CD4-positive, alpha-beta T cell (primary cell): ENCODE data around the gene FXYD4. TPM values are rescaled to one million over a fixed set of nuclear protein-coding genes. Genes with fewer than 3 reads are reported as not detected.

Experiments
- ATAC-seq: fragments of 200-7000 bp; cut with Tn5 transposase; one replicate; pipeline ENCODE4 v1.10.0; 2022; ENCODE audit warnings: mild to moderate bottlenecking; ENCODE audit not compliant: poor library complexity
- CTCF ChIA-PET: fragments of 350-600 bp; sonication (Branson Sonifier 250); formaldehyde crosslinking; loops from one replicate; lab custom pipeline; 2021; ENCODE audit warnings: antibody characterized with exemption, inconsistent platforms; lab: Charles Lee
- POLR2A ChIA-PET: fragments of 350-600 bp; sonication (Branson Sonifier 250); formaldehyde crosslinking; loops from one replicate; lab custom pipeline; 2021; ENCODE audit warnings: antibody characterized with exemption, inconsistent platforms; lab: Charles Lee
- DNase-seq, 14 experiments: peaks; one replicate each; pipeline ENCODE4 v3.0.0-alpha.2; 2013 to 2020; ENCODE audit warnings: mixed read lengths in 2 of 14
- H3K27ac ChIP-seq, 2 donors: one replicate each; pipeline versions ENCODE4 v1.5.1 to v1.7.0; 2013; ENCODE audit warnings: low read length in 2 of 2, low read depth in 1 of 2, mild to moderate bottlenecking in 1 of 2
- H3K27me3 ChIP-seq, 2 experiments: 1 replicate in 1 of 2; 2 replicates in 1 of 2; pipeline versions ENCODE4 v1.6.1 to v1.7.0; 2013; ENCODE audit warnings: low read length in 2 of 2, control low read depth in 1 of 2, mild to moderate bottlenecking in 1 of 2, moderate library complexity in 1 of 2; ENCODE audit not compliant: insufficient read depth in 2 of 2, control insufficient read depth in 1 of 2
- H3K36me3 ChIP-seq: one replicate; pipeline ENCODE4 v1.6.1; 2013; ENCODE audit warnings: low read length, control low read depth; ENCODE audit not compliant: insufficient read depth
- H3K4me1 ChIP-seq: one replicate; pipeline ENCODE4 v1.6.1; 2013; ENCODE audit warnings: low read length, control low read depth; ENCODE audit not compliant: insufficient read depth
- H3K4me3 ChIP-seq: one replicate; pipeline ENCODE4 v1.5.1; 2013; ENCODE audit warnings: mild to moderate bottlenecking, low read length, moderate library complexity
- H3K9me3 ChIP-seq, 2 experiments: 1 replicate in 1 of 2; 2 replicates in 1 of 2; pipeline versions ENCODE4 v1.6.1 to v1.7.0; 2013; ENCODE audit warnings: low read length in 2 of 2, mild to moderate bottlenecking in 2 of 2, control low read depth in 1 of 2, moderate library complexity in 1 of 2; ENCODE audit not compliant: control insufficient read depth in 1 of 2, insufficient read depth in 1 of 2
- H3K27ac Mint-ChIP-seq: one replicate; pipeline ENCODE4 v1.8.0; 2020; ENCODE audit warnings: mixed read lengths
- H3K27me3 Mint-ChIP-seq: one replicate; pipeline ENCODE4 v1.8.0; 2021; ENCODE audit warnings: mixed read lengths
- H3K36me3 Mint-ChIP-seq: one replicate; pipeline ENCODE4 v1.8.0; 2021; ENCODE audit warnings: low read depth, mixed read lengths
- H3K4me1 Mint-ChIP-seq: one replicate; pipeline ENCODE4 v1.8.0; 2021; ENCODE audit warnings: low read depth, mixed read lengths
- H3K4me3 Mint-ChIP-seq: one replicate; pipeline ENCODE4 v1.8.0; 2020; ENCODE audit warnings: mild to moderate bottlenecking, mixed read lengths
- H3K9me3 Mint-ChIP-seq: one replicate; pipeline ENCODE4 v1.8.0; 2020; ENCODE audit warnings: mixed read lengths
- CTCF ChIP-seq: fragments of 200-600 bp; IDR thresholded peaks from one replicate; pipeline ENCODE4 v1.8.0; 2022; ENCODE audit warnings: antibody characterized with exemption, mild to moderate bottlenecking
- intact Hi-C, 2 experiments: fragments of 100-400 bp; cut with DNase I in 1 of 2; cut with micrococcal nuclease in 1 of 2; formaldehyde crosslinking; loops; one replicate each; pipeline versions ENCODE4 v1.15.1 to v1.9.0; 2023 to 2025; cut with DNase I, micrococcal nuclease
- total RNA-seq, 174 experiments: library from RNA in 2 of 174; stranded (reverse) in 2 of 174; gene quantifications; one replicate each; pipeline ENCODE4 v1.2.3 and lab custom pipeline; 2021 to 2026

FXYD4 gene
- total RNA-seq, 2 experiments from 2014 or later = not detected

- peak overlapping the region; percentile 51 for H3K27ac Mint-ChIP-seq
- DNase-seq (no peak), ATAC-seq (no peak)
- Histone ChIP-seq H3K27ac (no peak overlapping the region), H3K9me3 (no peaks in the 10 kb centered on the region), H3K4me1 (peaks cover 24% of the 10 kb centered on the region), H3K4me3 (no peak overlapping the region), H3K27me3 (no peaks in the 10 kb centered on the region), H3K36me3 (no peaks in the 10 kb centered on the region)
- TF ChIP-seq CTCF = no peak
- CTCF ChIA-PET = interaction anchor here (0.7 to 1.8 kb wide), 2 partner anchors 15 to 63 kb away, joined by 3 to 4 read pairs; no protein-coding TSS in a partner anchor
- peaks cover 26% of the 10 kb centered on the region for H3K36me3 Mint-ChIP-seq
- H3K27me3 Mint-ChIP-seq = no peaks in the 10 kb centered on the region
- intact Hi-C loops = no loop called here
- no peaks in the 10 kb centered on the region for H3K9me3 Mint-ChIP-seq
- POLR2A ChIA-PET = interaction anchor here (1.0 to 3.0 kb wide), 2 partner anchors 8 kb away, joined by 3 to 56 read pairs; no protein-coding TSS in a partner anchor
- H3K4me1 Mint-ChIP-seq = peaks cover 14% of the 10 kb centered on the region
- H3K4me3 Mint-ChIP-seq = peak overlapping the region; percentile 98
These were observed 40.1 kb downstream of the FXYD4 start for GRCh38 chr10:43411536-43411935.

- ChIA-PET POLR2A (no interaction called here), CTCF (interaction anchor here (1.7 kb wide), 1 partner anchor 25 kb away, joined by 4 read pairs; no protein-coding TSS in a partner anchor)
- Histone ChIP-seq H3K9me3 (no peaks in the 10 kb centered on the region), H3K27ac (no peak overlapping the region), H3K27me3 (no peaks in the 10 kb centered on the region), H3K36me3 (no peaks in the 10 kb centered on the region), H3K4me3 (no peak overlapping the region), H3K4me1 (peaks cover 29% of the 10 kb centered on the region)
- DNase-seq (no peak), ATAC-seq (no peak)
- Mint-ChIP-seq H3K27me3 (no peaks in the 10 kb centered on the region), H3K36me3 (no peaks in the 10 kb centered on the region), H3K9me3 (no peaks in the 10 kb centered on the region), H3K4me1 (peaks cover 24% of the 10 kb centered on the region), H3K27ac (no peak overlapping the region), H3K4me3 (peak overlapping the region; percentile 7)
- intact Hi-C loops = no loop called here
- TF ChIP-seq CTCF = no peak
These were observed 44.1 kb downstream of the FXYD4 start for GRCh38 chr10:43415544-43415943.

GRCh38 chr10:43417950-43418768 lies 46.7 kb downstream of the FXYD4 start:
- Histone ChIP-seq H3K4me1 (peaks cover 41% of the 10 kb centered on the region), H3K36me3 (no peaks in the 10 kb centered on the region), H3K9me3 (no peaks in the 10 kb centered on the region), H3K27ac (peak overlapping the region; percentile 8 to 39), H3K4me3 (no peak overlapping the region), H3K27me3 (no peaks in the 10 kb centered on the region)
- H3K36me3 Mint-ChIP-seq = no peaks in the 10 kb centered on the region
- peak in 7 of 14 experiments; percentile 13 to 72 (median 45) for DNase-seq
- ChIA-PET CTCF (interaction anchor here (1.0 kb wide), 1 partner anchor 19 kb away, joined by 3 read pairs; the partner anchor contains the start of gene ZNF487), POLR2A (interaction anchor here (0.7 to 3.9 kb wide), 5 partner anchors 8 to 22 kb away, joined by 3 to 56 read pairs (median 4); partner anchors contain the start of gene HNRNPF)
- H3K27ac Mint-ChIP-seq = peak overlapping the region; percentile 86
- H3K4me3 Mint-ChIP-seq = peak overlapping the region; percentile 62
- TF ChIP-seq CTCF = no peak
- no peaks in the 10 kb centered on the region for H3K27me3 Mint-ChIP-seq
- peaks cover 36% of the 10 kb centered on the region for H3K4me1 Mint-ChIP-seq
- ATAC-seq = peak; percentile 11
- no peaks in the 10 kb centered on the region for H3K9me3 Mint-ChIP-seq
- intact Hi-C loops = no loop called here
